HG03280 (cell line): ENCODE data around the gene SLC25A51.

Experiments
- ATAC-seq: cut with Tn5 transposase; IDR thresholded peaks from one replicate; pipeline ENCODE4 v1.9.1; 2021; ENCODE audit warnings: mild to moderate bottlenecking, moderate library complexity; ENCODE audit not compliant: unreplicated experiment

Gene SLC25A51

GRCh38 chr9:37852222-37852621 lies 51.7 kb downstream of the SLC25A51 start:
- ATAC-seq, result no peak

- ATAC-seq, result no peak
Observed at GRCh38 chr9:37840560-37841194, 63.2 kb downstream of the SLC25A51 start.

DNA sequence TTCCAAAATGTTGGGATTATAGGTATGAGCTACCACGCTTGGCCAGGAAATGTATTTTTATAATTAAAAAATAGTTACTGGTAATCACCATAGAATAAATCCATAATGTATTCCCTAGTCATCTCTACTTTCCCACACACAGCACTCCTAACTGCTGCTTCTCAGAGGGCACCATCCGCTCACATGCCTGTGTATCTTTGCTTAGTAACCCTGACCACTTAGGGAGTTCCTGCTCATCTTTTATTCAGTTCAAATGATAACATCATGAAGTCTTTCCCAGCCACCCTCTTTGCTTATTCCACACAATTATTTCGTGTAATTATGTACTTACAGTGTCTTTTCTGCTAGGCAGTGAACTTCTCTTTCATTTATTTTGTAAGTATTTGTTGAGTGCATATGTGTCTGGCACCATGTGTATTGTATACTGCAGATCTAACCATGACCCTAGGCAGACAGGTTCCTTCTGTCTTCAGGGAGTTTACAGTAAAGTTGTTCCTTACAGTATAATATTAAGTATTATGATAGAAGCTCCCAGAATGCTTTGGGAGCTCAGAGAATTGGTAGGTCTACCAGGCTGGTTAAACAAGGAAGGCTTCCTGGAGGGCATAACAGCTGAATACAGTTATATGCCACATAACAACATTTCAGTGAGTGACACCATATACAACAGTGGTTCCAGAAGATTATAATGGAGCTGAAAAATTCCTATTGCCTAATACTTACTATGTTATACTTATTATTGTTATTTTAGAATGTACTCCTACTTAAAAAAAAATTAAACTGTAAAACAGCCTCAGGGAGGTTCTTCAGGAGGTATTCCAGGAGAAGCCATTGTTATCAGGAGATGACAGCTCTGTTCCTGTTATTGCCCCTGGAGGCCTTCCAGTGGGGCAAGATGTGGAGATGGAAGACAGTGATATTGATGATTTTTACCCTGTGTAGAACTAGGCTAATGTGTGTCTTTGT lies 64.1 kb downstream of the SLC25A51 start:
- no peak for ATAC-seq
